GM18951 (cell line): ENCODE results near the gene ENOX1.

Experiments
- POLR2A ChIP-seq: IDR thresholded peaks from 4 replicates; pipeline ENCODE4 v1.6.1; 2011; ENCODE audit warnings: mild to moderate bottlenecking; ENCODE audit not compliant: insufficient read length, insufficient read depth; ENCODE audit errors: extremely low read depth
- in situ Hi-C: fragments of 300-500 bp; cut with MboI; formaldehyde crosslinking; loops from one replicate; pipeline ENCODE4 v1.12.0; 2022; ENCODE audit warnings: low sequenced_read_pairs, mixed read lengths, inconsistent platforms; ENCODE audit not compliant: unreplicated experiment

The ENOX1 gene

DNA sequence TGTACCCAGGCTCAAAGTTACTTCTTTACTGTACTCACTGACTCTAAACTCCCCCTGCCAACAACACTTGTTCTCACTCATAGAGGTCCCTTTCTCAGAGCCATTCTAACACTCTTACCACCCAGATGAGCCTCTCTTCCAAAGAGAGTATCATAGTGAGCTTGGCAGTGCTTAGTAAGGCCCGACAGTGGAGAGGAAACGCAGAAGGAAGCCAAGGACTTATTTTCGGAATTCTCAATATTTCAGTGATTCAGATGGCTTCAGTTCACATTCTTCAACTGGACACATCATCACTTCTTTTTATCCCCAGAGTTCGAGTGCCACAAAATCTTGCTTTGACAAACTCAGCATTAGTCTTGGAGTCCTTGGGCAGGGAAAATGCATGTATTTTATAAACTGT lies 477.5 kb downstream of the ENOX1 start:
- in situ Hi-C loops = loop anchor here (25.0 kb wide), 1 partner anchor 478 kb away; the partner anchor contains the start of gene ENOX1
- TF ChIP-seq POLR2A = no peak

DNA sequence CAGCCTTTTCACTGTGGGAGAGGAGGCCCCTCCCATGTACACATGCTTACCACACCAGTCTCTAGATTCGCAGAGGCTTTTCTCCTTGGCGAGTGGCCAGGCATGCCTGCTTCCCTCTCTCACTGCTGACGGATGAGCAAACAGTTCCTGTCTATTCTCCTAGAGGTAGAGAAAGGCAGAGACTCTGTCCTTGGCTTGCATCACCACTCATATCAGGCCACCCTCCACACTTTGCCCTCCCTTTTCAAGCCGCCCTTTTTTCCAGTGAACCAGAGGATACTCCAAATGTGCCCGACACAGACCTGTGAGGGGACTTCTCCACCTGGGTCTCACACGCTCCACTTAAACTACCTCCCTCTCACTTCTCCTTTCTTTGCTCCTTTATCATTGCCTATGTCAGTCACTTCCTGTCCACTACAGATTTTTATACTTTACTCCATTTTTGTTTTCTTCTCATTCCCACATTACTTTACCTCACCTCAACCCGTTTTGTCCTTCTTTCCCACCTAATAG lies 478.8 kb downstream of the ENOX1 start:
- in situ Hi-C loops = loop anchor here (25.0 kb wide), 1 partner anchor 479 kb away; the partner anchor contains the start of gene ENOX1
- no peak for TF ChIP-seq POLR2A

DNA sequence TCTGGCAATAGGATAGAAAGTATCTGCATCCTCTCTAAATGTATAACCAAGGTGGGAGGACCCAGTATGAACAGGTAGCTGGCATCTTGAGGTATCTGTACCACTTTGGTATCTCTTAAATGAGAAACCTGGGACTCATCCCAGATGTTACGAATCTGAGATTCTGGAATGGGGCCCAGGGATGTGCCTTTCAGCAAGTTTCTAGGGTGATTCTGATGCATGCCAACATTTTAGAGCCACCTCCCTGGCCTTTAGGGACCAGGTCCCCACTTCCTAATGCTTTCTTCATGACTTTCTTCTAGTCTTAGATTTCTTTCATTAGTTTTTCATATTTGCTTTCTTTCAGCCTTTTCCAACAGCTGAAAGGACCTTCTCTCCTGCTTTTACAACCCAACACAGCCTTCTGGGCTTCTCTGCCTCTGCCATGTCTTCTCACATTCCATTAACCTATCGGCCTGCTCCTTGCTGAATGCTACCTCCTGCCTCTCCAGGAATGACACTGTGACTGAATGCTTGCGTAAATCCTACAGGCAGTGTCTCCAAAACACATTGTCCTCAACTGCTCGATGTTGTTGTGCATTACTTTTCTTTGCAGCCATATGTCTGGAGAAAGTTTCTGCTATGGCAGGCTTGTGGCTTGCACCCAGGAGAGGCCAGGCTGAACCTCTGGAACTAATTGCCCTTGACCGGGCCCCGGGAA lies 479.4 kb downstream of the ENOX1 start:
- in situ Hi-C loops = loop anchor here (25.0 kb wide), 1 partner anchor 480 kb away; the partner anchor contains the start of gene ENOX1

DNA sequence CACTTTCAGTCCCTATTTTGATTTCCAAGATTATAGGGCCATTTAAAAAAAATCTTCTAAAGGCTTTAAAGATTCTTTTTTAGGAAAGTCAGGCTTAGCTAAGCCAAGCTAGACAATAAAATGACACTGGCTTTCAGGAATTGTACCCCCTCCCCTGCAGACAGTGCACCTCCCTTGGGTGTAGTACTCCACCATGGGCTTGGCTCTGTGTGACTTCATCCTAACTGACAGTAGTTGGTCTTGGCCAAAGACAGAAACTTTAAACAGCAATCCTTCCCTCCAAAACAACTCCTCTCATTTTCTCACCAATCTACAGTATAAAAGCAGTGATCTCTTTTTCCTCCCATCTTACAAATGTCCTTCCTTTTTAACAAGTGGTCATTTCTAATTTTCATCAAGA lies 480.4 kb downstream of the ENOX1 start:
- in situ Hi-C loops = loop anchor here (25.0 kb wide), 1 partner anchor 481 kb away; the partner anchor contains the start of gene ENOX1
- TF ChIP-seq POLR2A = no peak

More for the DNA sequence above, 479.4 kb downstream of the ENOX1 start:
- TF ChIP-seq POLR2A = no peak

DNA sequence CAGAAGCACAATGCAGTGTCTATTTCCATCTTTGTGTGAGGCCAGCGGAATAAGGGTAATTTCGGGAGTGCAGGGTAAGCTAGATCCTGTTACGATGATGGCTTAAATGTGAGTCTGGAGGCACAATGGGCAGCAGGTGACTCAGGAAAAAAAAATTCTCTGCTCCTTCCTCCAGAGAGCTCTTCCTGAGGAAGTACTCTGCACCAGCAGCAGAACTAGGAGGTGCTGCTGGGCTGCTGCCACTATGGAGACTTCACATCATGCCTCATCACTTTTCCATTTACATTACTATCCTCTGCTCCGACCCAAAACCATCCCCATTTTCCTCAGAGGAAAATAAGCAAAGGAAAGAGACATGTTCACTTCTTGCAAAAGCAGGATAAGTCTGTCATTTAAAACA lies 481.4 kb downstream of the ENOX1 start:
- in situ Hi-C loops = loop anchor here (25.0 kb wide), 1 partner anchor 482 kb away; the partner anchor contains the start of gene ENOX1
- no peak for TF ChIP-seq POLR2A

DNA sequence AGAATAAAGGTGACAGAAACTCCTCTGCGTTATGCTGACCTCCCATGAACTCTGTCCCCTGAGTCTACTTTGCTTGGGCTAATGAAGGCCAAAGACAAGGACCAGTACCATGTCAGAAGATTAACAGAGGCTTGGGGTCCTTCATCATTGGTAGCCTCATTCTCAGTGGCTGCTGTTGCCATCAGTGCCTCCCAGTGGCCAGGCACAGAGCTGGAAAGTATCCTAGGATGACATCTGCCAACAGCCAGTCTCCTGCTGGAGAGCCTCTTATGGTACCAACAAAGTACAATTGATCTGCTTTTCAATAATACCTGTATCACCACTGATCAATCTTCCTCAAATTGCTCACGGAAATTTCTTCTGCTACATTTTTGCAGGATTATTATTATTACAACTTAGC lies 481.8 kb downstream of the ENOX1 start:
- no peak for TF ChIP-seq POLR2A
- in situ Hi-C loops = loop anchor here (25.0 kb wide), 1 partner anchor 482 kb away; the partner anchor contains the start of gene ENOX1

DNA sequence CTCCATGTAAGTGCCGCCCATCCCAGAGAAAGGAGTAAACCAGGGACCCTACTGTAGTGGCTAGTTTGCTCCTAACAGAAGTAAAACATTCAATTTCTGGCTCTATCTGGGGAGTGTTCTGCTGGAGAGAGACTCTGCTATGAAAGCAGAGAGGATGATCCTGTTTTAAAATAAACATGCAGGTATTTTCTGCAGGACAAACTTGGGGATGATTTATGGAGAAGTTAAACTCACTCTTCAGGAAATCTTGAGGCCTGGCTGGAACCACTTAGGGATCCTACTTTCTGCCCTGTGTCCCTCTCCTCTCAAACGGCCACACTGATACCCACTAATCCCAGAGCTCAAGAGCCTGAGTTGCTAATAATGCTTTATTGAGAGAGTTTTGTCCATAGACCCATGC lies 482.3 kb downstream of the ENOX1 start:
- in situ Hi-C loops = loop anchor here (25.0 kb wide), 1 partner anchor 483 kb away; the partner anchor contains the start of gene ENOX1
- no peak for TF ChIP-seq POLR2A

DNA sequence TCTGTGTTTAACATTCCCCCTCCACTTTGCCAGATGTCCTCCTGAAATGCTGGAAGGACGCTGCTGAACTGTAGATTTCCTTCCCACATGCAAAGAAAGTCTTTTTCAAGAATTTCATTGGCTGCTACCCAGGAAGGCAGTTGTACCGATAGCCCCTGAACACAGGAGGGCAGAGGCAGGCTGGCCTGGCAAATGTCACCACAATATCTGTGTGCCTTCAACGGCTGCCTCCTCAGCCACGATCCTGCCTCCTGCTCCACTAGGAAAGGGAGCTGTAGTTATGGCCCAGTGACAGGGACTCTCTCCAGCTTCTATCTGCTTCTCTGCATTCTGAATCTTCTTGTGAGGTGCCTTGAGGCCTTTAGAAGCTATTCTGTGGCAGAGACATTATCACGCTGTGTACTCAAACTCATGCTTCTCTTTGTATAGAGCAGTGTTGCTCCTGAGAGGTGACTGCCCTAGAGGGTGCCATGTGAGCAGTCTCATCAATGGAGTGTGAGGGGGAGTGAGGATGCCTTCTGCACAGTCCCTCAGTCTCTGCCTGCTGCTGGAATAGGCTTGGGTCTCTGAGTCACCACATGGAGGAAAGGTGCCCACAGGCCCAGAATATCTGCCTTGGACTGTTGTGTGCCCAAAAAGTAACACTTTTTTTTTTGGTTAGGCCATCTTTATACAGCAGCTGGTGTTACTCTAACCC lies 483.6 kb downstream of the ENOX1 start:
- TF ChIP-seq POLR2A = no peak
- in situ Hi-C loops = loop anchor here (25.0 kb wide), 1 partner anchor 484 kb away; the partner anchor contains the start of gene ENOX1

DNA sequence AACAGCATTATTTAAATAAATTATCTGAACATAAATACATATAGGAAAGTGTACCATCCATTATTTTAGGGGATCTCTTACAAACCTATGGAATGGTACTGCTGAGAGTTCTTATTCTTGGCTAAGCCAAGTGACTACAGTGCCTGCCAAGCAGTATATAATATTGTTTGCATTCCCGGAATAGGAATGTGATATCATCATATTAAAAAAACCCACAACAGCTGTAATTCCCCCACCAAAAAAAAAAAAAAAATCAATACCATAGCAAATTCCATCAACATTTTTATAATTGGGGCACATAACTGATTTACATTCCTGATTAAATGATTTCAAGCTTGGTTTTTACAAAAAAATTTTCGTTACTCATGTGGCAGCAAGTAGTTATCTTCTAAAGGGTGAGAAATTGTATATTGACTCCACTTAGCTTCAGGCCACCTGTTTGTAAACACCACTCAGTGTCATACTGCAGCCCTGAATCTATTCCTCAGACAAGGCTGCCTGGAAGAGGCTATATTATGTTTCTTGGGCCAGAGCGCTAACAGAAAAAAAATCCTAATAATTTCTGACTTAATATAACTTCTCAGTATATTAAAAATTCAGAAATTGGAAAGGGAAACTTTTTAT lies 485.3 kb downstream of the ENOX1 start:
- in situ Hi-C loops = loop anchor here (25.0 kb wide), 1 partner anchor 486 kb away; the partner anchor contains the start of gene ENOX1
- TF ChIP-seq POLR2A = no peak

DNA sequence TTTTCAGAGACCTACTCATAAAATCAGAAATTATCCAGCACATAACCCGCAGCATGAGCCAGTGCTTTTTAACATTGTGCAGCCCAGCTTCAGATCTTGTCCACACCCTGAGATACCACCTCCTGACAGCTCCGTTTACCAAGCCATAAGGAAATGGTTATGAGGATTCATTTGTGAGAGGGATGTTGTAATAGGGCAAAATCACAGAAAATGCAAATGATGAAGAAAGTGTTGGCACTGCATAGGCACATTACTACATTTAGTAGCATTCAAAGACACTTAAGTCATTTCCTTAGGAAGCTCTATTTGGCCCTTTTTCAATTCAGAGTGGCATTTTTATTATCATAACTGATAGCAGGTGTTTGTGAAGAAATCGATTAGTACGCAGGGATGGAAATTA lies 485.9 kb downstream of the ENOX1 start:
- in situ Hi-C loops = loop anchor here (25.0 kb wide), 1 partner anchor 486 kb away; the partner anchor contains the start of gene ENOX1
- no peak for TF ChIP-seq POLR2A

DNA sequence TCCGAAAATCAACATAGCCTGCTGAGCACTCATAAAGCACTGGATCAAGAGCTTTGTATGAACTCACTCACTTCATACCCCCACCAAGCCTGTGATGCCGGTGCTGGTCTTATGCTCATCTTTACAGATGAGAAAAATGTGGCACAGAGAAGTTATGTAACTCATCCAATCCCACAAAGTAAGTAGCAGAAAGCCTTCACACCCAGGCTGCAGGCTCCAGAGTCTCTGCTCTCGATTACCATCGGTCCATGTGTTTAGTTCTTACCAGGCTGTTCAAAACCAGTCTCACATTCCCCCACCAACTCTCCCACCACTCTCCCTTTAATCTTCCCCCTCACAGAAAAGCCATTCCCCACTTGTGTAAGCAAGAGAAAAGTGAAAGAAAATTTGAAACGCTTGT lies 487.4 kb downstream of the ENOX1 start:
- in situ Hi-C loops = no loop called here
- no peak for TF ChIP-seq POLR2A

DNA sequence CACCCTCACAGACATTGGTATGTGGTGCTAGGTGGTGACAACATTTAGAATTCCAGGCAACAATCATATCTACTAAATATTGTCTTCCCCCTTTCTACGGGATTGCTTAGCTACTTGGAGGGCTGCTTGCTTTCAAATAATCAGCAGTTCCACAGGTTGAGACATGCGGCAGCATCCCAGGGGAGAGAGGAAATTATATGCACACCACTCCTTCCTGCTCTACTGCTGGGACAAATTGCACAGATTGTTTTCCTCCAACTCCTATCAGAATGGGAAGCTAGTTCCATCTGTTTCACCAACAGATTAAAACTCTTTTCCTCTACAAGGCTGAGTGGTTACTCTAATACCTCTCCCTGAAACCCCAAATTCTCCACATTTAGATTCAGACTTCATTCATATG lies 488.0 kb downstream of the ENOX1 start:
- no peak for TF ChIP-seq POLR2A
- in situ Hi-C loops = no loop called here
